ENCODE results near the gene SPRR2A. TPM values are rescaled to one million over a fixed set of nuclear protein-coding genes. Genes with fewer than 3 reads are reported as not detected.
"Not testable (repeated sequence)": the region's sequence is repeated elsewhere in the genome, so short reads cannot be mapped to it uniquely, and the experiment has no call there.

Gene SPRR2A
- total RNA-seq, 1 experiment from 2014 or later = not detected

DNA sequence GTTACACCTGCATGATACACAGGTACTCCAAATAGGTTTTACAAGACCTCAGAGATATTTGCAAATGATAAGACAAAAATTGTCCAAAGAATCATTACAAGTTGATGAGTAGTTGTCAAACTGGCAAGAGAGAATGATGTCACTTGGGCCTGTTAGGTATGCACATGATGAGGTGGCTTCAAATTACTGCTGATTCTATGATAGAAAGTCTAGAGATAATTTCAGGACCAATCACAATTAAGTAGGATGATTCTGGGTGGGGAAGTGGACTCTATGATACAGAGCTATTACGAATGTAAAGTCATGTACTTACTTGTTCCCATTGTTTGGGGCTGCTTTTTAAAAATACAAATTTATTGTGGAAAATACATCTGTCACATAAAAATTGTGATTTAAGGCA, 31.5 kb downstream of the SPRR2A start:
- DNase-seq (ENCODE audit: low read depth) = no peak

DNA sequence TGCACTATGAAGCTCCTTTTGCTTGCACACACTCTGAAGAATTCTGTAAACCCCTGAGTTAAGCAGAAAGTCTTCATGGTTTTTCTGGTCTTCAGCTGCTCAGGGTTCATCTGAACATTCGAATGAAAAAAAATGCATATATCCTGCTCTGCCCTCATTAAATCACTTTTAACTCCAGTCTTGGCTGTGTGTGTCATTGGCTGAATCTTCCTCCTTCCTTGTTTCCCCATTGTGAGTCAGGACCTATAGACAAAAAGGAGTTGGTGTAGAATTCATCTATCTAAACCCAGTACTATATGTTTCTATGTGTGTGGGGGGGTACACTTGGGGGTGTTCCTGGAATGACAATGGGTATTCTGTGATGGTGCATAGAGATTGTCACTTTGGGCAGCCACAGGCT, 32.9 kb downstream of the SPRR2A start:
- no peak for DNase-seq (ENCODE audit: low read depth)

DNA sequence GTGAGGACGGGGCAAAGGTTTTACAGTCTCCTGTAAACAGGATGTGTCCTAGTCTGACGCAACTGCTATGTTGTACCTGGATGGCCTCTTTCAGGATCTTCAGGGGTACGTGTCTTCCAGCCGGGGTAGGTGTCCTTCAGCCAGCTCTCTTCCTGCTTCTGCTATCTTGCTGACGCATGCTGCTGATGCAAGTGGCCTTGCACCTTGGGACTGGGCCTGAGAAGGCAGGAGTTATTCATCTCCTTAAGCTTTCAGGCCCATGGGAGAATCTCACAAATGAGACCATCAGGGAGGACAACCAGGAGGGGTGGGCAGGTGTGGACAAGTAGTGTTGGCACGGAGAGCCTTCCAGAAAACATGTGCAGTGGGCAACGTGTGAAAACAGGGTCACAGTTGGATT, 34.2 kb downstream of the SPRR2A start:
- DNase-seq (ENCODE audit: low read depth) = no peak

DNA sequence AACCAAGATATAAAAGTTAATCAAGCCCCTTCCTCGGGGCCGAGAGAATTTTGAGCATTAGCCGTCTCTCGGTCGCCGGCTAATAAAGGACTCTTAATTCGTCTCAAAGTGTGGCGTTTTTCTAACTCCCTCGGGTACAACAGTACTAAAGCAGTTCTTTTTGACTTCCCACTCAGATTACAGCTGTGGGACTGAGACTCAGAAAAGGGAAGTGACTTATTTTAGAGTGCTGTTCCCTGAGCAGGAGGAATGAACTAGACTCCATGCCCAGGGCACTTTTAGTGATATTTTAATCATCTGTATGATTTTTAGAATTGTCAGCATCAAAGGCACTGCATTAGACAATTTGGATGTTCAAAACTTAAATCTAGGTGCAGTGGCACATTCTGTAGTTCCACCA, 35.0 kb downstream of the SPRR2A start:
- DNase-seq (ENCODE audit: low read depth) = not testable (repeated sequence)

DNA sequence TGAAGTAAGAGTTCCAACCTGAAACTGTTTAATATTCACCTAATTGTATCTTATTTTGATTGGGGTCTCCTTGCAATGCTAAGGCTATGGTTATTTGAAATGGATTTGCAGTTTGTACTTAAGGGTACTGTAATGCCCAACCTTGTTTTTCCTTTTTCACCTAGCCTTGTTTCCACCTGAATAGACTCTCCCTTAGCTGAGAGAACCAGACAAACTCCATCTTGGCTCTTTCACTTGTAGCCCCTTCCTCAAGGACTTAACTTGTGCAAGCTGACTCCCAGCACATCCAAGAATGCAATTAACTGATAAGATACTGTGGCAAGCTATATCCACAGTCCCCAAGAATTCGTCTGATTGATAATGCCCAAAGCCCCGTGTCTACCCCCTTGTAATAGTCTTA, 35.5 kb downstream of the SPRR2A start:
- not testable (repeated sequence) for DNase-seq (ENCODE audit: low read depth)

DNA sequence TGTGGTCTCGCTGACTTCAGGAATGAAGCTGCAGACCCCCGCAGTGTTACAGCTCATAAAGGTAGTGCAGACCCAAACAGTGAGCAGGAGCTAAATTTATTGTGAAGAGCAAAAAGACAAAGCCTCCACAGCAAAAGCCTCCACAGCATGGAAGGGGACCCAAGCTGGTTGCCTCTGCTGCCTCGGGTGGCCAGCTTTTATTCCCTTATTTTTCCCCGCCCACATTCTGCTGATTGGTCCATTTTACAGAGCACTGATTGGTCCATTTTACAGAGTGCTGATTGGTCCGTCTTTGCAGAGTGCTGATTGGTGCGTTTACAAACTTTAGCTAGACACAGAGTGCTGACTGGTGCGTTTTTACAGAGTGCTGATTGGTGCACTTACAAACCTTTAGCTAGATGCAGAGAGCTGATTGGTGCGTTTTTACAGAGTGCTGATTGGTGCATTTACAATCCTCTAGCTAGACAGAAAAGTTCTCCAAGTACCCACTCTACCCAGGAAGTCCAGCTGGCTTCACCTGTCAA, 46.0 kb downstream of the SPRR2A start:
- DNase-seq (ENCODE audit: low read depth) = not testable (repeated sequence)

Other genes with a start within 250 kb of the SPRR2A start
- not detected in 2 replicates for gene LCE1B, start 245.5 kb downstream of the SPRR2A start, total RNA-seq (2014; rRNA removed; shearing (Covaris generic))
- not detected in 2 replicates for gene LCE1A, start 230.0 kb downstream of the SPRR2A start, total RNA-seq (2014; rRNA removed; shearing (Covaris generic))
- not detected in 2 replicates for gene LCE6A, start 214.7 kb downstream of the SPRR2A start, total RNA-seq (2014; rRNA removed; shearing (Covaris generic))
- not detected in 2 replicates for gene LCE7A, start 197.5 kb downstream of the SPRR2A start, total RNA-seq (2014; rRNA removed; shearing (Covaris generic))
- not detected in 2 replicates for gene SMCP, start 179.2 kb downstream of the SPRR2A start, total RNA-seq (2014; rRNA removed; shearing (Covaris generic))
- not detected in 2 replicates for gene IVL, start 149.0 kb downstream of the SPRR2A start, total RNA-seq (2014; rRNA removed; shearing (Covaris generic))
- not detected in 2 replicates for gene SPRR5, start 110.3 kb downstream of the SPRR2A start, total RNA-seq (2014; rRNA removed; shearing (Covaris generic))
- gene SPRR4, start 86.9 kb downstream of the SPRR2A start, total RNA-seq (2014; rRNA removed; shearing (Covaris generic)) = not detected in 2 replicates
- gene SPRR1A, start 73.4 kb downstream of the SPRR2A start, total RNA-seq (2014; rRNA removed; shearing (Covaris generic)) = not detected in 2 replicates
- gene SPRR3, start 55.8 kb downstream of the SPRR2A start, total RNA-seq (2014; rRNA removed; shearing (Covaris generic)) = not detected in 2 replicates
- gene SPRR1B, start 26.3 kb downstream of the SPRR2A start, total RNA-seq (2014; rRNA removed; shearing (Covaris generic)) = not detected in 2 replicates
- gene SPRR2D, start 16.4 kb downstream of the SPRR2A start, total RNA-seq (2014; rRNA removed; shearing (Covaris generic)) = not detected in 2 replicates
- gene SPRR2B, start 14.1 kb upstream of the SPRR2A start, total RNA-seq (2014; rRNA removed; shearing (Covaris generic)) = not detected in 2 replicates
- gene SPRR2E, start 37.0 kb upstream of the SPRR2A start, total RNA-seq (2014; rRNA removed; shearing (Covaris generic)) = not detected in 2 replicates
- gene SPRR2F, start 56.0 kb upstream of the SPRR2A start, total RNA-seq (2014; rRNA removed; shearing (Covaris generic)) = not detected in 2 replicates
- not detected in 2 replicates for gene SPRR2G, start 93.4 kb upstream of the SPRR2A start, total RNA-seq (2014; rRNA removed; shearing (Covaris generic))
- not detected in 2 replicates for gene LELP1, start 145.9 kb upstream of the SPRR2A start, total RNA-seq (2014; rRNA removed; shearing (Covaris generic))
- gene PRR9, start 160.1 kb upstream of the SPRR2A start, total RNA-seq (2014; rRNA removed; shearing (Covaris generic)) = not detected in 2 replicates
- not detected in 2 replicates for gene LORICRIN, start 202.2 kb upstream of the SPRR2A start, total RNA-seq (2014; rRNA removed; shearing (Covaris generic))

Measured in M059J (cell line).